A549 (cell line): ENCODE results near the gene CDCA3. TPM values are rescaled to one million over a fixed set of nuclear protein-coding genes. Genes with fewer than 3 reads are reported as not detected.

Source experiments
- ATAC-seq, 2 experiments: fragments of 200-7000 bp in 1 of 2; fragments of >200 bp in 1 of 2; cut with Nextera tagmentation in 1 of 2; cut with Tn5 transposase in 1 of 2; 3 replicates each; pipeline versions ENCODE4 v1.8.0 to v1.9.1; 2018 to 2020; ENCODE audit warnings: mild to moderate bottlenecking in 1 of 2, moderate library complexity in 1 of 2
- CTCF ChIA-PET: fragments of 300-600 bp; sonication (Branson Sonifier 250); formaldehyde crosslinking; extraction: SDS; loops from one replicate; lab custom pipeline; 2021; ENCODE audit warnings: antibody characterized with exemption, inconsistent platforms; lab: Yijun Ruan, JAX
- POLR2A ChIA-PET: fragments of 350-600 bp; formaldehyde crosslinking; extraction: SDS; loops from one replicate; lab custom pipeline; 2021; ENCODE audit warnings: antibody characterized with exemption, inconsistent platforms; lab: Yijun Ruan, JAX
- DNase-seq, 2 experiments: peaks; one replicate each; pipeline versions ENCODE4 v3.0.0 to v3.0.0-alpha.2; 2011 to 2016; ENCODE audit warnings: low read depth in 1 of 2, low spot score in 1 of 2
- FAIRE-seq: peaks from 2 replicates; lab custom pipeline; 2011; peaks lifted over from hg19 to GRCh38; lab: Jason Lieb, UNC
- H3K27ac ChIP-seq, 2 experiments: fragments of >200 bp; sonication (Bioruptor Twin); formaldehyde crosslinking; 3 replicates each; pipeline ENCODE4 v1.5.1; 2016 to 2017
- H3K4me1 ChIP-seq: fragments of >200 bp; sonication (Bioruptor Twin); formaldehyde crosslinking; 3 replicates; pipeline ENCODE4 v1.6.1; 2016
- H3K4me2 ChIP-seq: fragments of >200 bp; sonication (Bioruptor Twin); formaldehyde crosslinking; 3 replicates; pipeline ENCODE4 v1.6.1; 2016
- H3K4me3 ChIP-seq: fragments of >200 bp; sonication (Bioruptor Twin); formaldehyde crosslinking; 3 replicates; pipeline ENCODE4 v1.5.1; 2016
- H3K9me3 ChIP-seq: fragments of >200 bp; sonication (Bioruptor Twin); formaldehyde crosslinking; 3 replicates; pipeline ENCODE4 v1.6.1; 2016
- CBX2 ChIP-seq: fragments of 200-600 bp; sonication (generic); IDR thresholded peaks from 2 replicates; pipeline ENCODE4 v1.6.1; 2016; ENCODE audit warnings: low read depth, mild to moderate bottlenecking, borderline replicate concordance
- GATA3 ChIP-seq: IDR thresholded peaks from 2 replicates; pipeline ENCODE4 v1.6.1; 2012; ENCODE audit warnings: borderline replicate concordance
- HMGXB4 ChIP-seq: fragments of 250-450 bp; sonication (Bioruptor Pico); IDR thresholded peaks from 2 replicates; pipeline ENCODE4 v1.5.0; 2021; ENCODE audit warnings: mild to moderate bottlenecking, moderate library complexity, borderline replicate concordance
- MAFK ChIP-seq: fragments of 450-650 bp; IDR thresholded peaks from 2 replicates; pipeline ENCODE4 v1.6.1; 2014; ENCODE audit not compliant: partially characterized antibody
- MAX ChIP-seq: IDR thresholded peaks from 2 replicates; pipeline ENCODE4 v1.6.1; 2012
- PBX3 ChIP-seq: IDR thresholded peaks from 2 replicates; pipeline ENCODE4 v1.6.1; 2012
- RAD21 ChIP-seq, 2 experiments: fragments of >200 bp in 1 of 2; sonication (Bioruptor Twin) in 1 of 2; formaldehyde crosslinking in 1 of 2; IDR thresholded peaks in 1 of 2; conservative IDR thresholded peaks in 1 of 2; 2 replicates in 1 of 2; 3 replicates in 1 of 2; pipeline ENCODE4 v1.6.1; 2012 to 2018; ENCODE audit warnings: inconsistent platforms in 1 of 2
- REST ChIP-seq: fragments of 200-600 bp; sonication (generic); IDR thresholded peaks from 2 replicates; pipeline ENCODE4 v1.6.1; 2016; ENCODE audit warnings: antibody characterized with exemption, mild to moderate bottlenecking, moderate library complexity
- SMC3 ChIP-seq: fragments of >200 bp; sonication (Bioruptor Twin); formaldehyde crosslinking; IDR thresholded peaks from 3 replicates; pipeline ENCODE4 v1.6.1; 2018; ENCODE audit warnings: inconsistent platforms
- WGBS: methylation state at CpG from one replicate; pipeline ENCODE4 v1.1.6; 2017; ENCODE audit errors: missing lambda C conversion rate; 5-methylcytosine and 5-hydroxymethylcytosine counted together
- polyA plus RNA-seq, 4 experiments: library from polyadenylated mRNA; depleted of rRNA in 3 of 4; stranded (reverse); fragments of >200 nt; fragmentation: RNase III in 1 of 4; extraction: RNeasy Plus Mini Kit Qiagen cat#74134 plus additional on column Dnase treatment in 1 of 4; gene quantifications; 2 replicates in 3 of 4; 3 replicates in 1 of 4; pipeline ENCODE4 v1.2.3, GENCODE V29; 2011 to 2017

CDCA3 gene
- polyA plus RNA-seq, 2 of the 4 experiments (the other 2 are of a cell fraction), result 57.5 to 80.2 TPM

- TF ChIP-seq REST, result peak; percentile 40; the same call in 1 of the 2 replicates
- TF ChIP-seq RAD21 (conservative IDR thresholded peaks at IDR 0.05 in 1 of 2, IDR thresholded peaks at IDR 0.05 in 1 of 2), result peak; percentile 77 to 80
- TF ChIP-seq MAFK, result peak; percentile 1
- TF ChIP-seq HMGXB4, result no peak
- TF ChIP-seq GATA3, result 0 out of 2 replicates have a peak, but pooled peaks have one; percentile 20
- peak; percentile 46 for TF ChIP-seq SMC3
- peak; percentile 80 for TF ChIP-seq PBX3
These were observed 18.2 kb upstream of the CDCA3 start (continued) for GRCh38 chr12:6869049-6870021.

- no peak for ATAC-seq
These were observed 17.3 kb upstream of the CDCA3 start for GRCh38 chr12:6868211-6869048.

More at GRCh38 chr12:6868211-6869048, 17.3 kb upstream of the CDCA3 start:
- Histone ChIP-seq H3K9me3 (no peaks in the 10 kb centered on the region), H3K4me3 (peak overlapping the region; percentile 100), H3K4me2 (peak overlapping the region; percentile 100), H3K27ac (peak overlapping the region; percentile 97 to 99), H3K4me1 (peaks cover 42% of the 10 kb centered on the region)
- 2% methylated on average over 22 of the region's 22 CpGs for WGBS
- no peak for TF ChIP-seq CBX2
- TF ChIP-seq MAX, result peak; percentile 19; the same call in 1 of the 2 replicates
- FAIRE-seq (no peak), DNase-seq (no peak)
- CTCF ChIA-PET, result interaction anchor here (0.6 to 17.9 kb wide), 24 partner anchors 10 to 545 kb away, joined by 3 to 399 read pairs (median 6); partner anchors contain the start of genes ATN1, C12orf57, CDCA3 and ENO2
- POLR2A ChIA-PET, result interaction anchor here (0.5 to 6.0 kb wide), 15 partner anchors 10 to 179 kb away, joined by 4 to 105 read pairs (median 9); partner anchors contain the start of genes C12orf57, CDCA3, MLF2 and PTMS
